ENCODE measurements around the gene MKLN1.

The MKLN1 gene

GRCh38 chr7:131525820-131526219 lies 198.1 kb downstream of the MKLN1 start:
- no peak for ATAC-seq

- no peak for ATAC-seq
These were observed 199.8 kb downstream of the MKLN1 start for GRCh38 chr7:131527456-131527855.

- no peak for ATAC-seq
These were observed 201.5 kb downstream of the MKLN1 start for GRCh38 chr7:131529179-131529578.

GRCh38 chr7:131529617-131530016 lies 201.9 kb downstream of the MKLN1 start:
- ATAC-seq, result no peak

- ATAC-seq, result no peak
These were observed 202.5 kb downstream of the MKLN1 start for GRCh38 chr7:131530137-131530536.

- no peak for ATAC-seq
These were observed 205.0 kb downstream of the MKLN1 start for GRCh38 chr7:131532570-131533091.

- ATAC-seq, result no peak
These were observed 205.5 kb downstream of the MKLN1 start for GRCh38 chr7:131533151-131533559.

GRCh38 chr7:131533566-131534561 lies 206.2 kb downstream of the MKLN1 start:
- ATAC-seq, result no peak

- no peak for ATAC-seq
These were observed 208.7 kb downstream of the MKLN1 start for GRCh38 chr7:131536361-131536849.

- ATAC-seq, result no peak
These were observed 209.9 kb downstream of the MKLN1 start for GRCh38 chr7:131537571-131537978.

- no peak for ATAC-seq
These were observed 210.6 kb downstream of the MKLN1 start for GRCh38 chr7:131538071-131538812.

- ATAC-seq, result no peak
These were observed 211.1 kb downstream of the MKLN1 start for GRCh38 chr7:131538813-131539179.

GRCh38 chr7:131540491-131541162 lies 213.0 kb downstream of the MKLN1 start:
- no peak for ATAC-seq

GRCh38 chr7:131543298-131543697 lies 215.6 kb downstream of the MKLN1 start:
- no peak for ATAC-seq

- ATAC-seq, result no peak
These were observed 216.3 kb downstream of the MKLN1 start for GRCh38 chr7:131544021-131544420.

GRCh38 chr7:131544449-131545301 lies 217.0 kb downstream of the MKLN1 start:
- no peak for ATAC-seq

- no peak for ATAC-seq
These were observed 218.4 kb downstream of the MKLN1 start for GRCh38 chr7:131546126-131546525.

Measured in activated CD4-positive, CD25-positive, alpha-beta regulatory T cell treated with anti-CD3 and anti-CD28 coated beads, Interleukin-2, amount 50 U/mL, for 24 hours (primary cell).